ENCODE data around the gene SGTB. TPM values are rescaled to one million over a fixed set of nuclear protein-coding genes. Genes with fewer than 3 reads are reported as not detected.

Gene SGTB
- total RNA-seq, 6 experiments from 2014 or later = 1.9 to 5.0 (median 3.9) TPM

- no peak for DNase-seq
- ATAC-seq = no peak
- H3K4me3 ChIP-seq = no peak overlapping the region
- H3K36me3 ChIP-seq = peaks cover 0 to 7% (median 0%) of the 10 kb centered on the region in 4 donors
- H3K27me3 ChIP-seq = no peaks in the 10 kb centered on the region
- WGBS (ENCODE audit: insufficient coverage, low coverage, low lambda C conversion rate, missing lambda C conversion rate) = 93% methylated on average over 2 of the region's 2 CpGs
- no peaks in the 10 kb centered on the region for H3K9me3 ChIP-seq
- H3K4me1 ChIP-seq = no peaks in the 10 kb centered on the region
- no peak overlapping the region for H3K27ac ChIP-seq
- TF ChIP-seq, protein P1, sequence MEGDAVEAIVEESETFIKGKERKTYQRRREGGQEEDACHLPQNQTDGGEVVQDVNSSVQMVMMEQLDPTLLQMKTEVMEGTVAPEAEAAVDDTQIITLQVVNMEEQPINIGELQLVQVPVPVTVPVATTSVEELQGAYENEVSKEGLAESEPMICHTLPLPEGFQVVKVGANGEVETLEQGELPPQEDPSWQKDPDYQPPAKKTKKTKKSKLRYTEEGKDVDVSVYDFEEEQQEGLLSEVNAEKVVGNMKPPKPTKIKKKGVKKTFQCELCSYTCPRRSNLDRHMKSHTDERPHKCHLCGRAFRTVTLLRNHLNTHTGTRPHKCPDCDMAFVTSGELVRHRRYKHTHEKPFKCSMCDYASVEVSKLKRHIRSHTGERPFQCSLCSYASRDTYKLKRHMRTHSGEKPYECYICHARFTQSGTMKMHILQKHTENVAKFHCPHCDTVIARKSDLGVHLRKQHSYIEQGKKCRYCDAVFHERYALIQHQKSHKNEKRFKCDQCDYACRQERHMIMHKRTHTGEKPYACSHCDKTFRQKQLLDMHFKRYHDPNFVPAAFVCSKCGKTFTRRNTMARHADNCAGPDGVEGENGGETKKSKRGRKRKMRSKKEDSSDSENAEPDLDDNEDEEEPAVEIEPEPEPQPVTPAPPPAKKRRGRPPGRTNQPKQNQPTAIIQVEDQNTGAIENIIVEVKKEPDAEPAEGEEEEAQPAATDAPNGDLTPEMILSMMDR (IDR thresholded peaks at IDR 0.05) = no peak
- no peak for TF ChIP-seq POLR2A (IDR thresholded peaks at IDR 0.05)
- intact Hi-C loops (cut with DNase I) = no loop called here
Measured at GRCh38 chr5:65646938-65647337, 75.0 kb downstream of the SGTB start.

- ATAC-seq (no peak), DNase-seq (no peak)
- H3K36me3 ChIP-seq = peaks cover 0 to 23% (median 10%) of the 10 kb centered on the region in 4 donors
- TF ChIP-seq POLR2A (IDR thresholded peaks at IDR 0.05) = no peak
- TF ChIP-seq, protein P1 (IDR thresholded peaks at IDR 0.05) = no peak
- H3K4me1 ChIP-seq = no peaks in the 10 kb centered on the region
- no peaks in the 10 kb centered on the region for H3K27me3 ChIP-seq
- intact Hi-C loops (cut with DNase I) = no loop called here
- 90% methylated on average over 4 of the region's 4 CpGs for WGBS (ENCODE audit: insufficient coverage, low coverage, low lambda C conversion rate, missing lambda C conversion rate)
- H3K9me3 ChIP-seq = no peaks in the 10 kb centered on the region
- no peak overlapping the region for H3K27ac ChIP-seq
- no peak overlapping the region for H3K4me3 ChIP-seq
Measured at GRCh38 chr5:65640240-65640639, 81.7 kb downstream of the SGTB start.

DNA sequence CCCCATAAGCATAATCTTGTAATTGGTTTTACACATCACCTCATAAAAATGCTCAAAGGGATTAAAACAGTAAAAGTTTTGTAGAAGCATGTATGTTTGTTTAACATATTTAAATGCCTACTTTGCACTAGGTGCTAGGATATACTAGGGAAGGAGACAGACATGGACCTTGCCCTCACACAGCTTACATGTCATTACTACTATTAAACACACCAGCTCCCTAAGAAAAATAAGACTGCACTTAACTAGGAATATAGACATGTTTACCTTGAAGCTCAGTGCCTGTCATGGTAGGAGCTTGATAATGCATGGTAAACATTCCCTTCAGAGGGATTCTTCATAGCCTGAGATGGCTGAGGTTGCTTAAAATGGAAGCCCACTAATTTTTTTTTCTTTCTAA lies 90.9 kb downstream of the SGTB start:
- Histone ChIP-seq H3K9me3 (no peaks in the 10 kb centered on the region), H3K4me1 (peaks cover 0 to 3% (median 0%) of the 10 kb centered on the region in 4 donors), H3K36me3 (peaks cover 0 to 18% (median 3%) of the 10 kb centered on the region in 4 donors), H3K27me3 (no peaks in the 10 kb centered on the region), H3K4me3 (no peak overlapping the region), H3K27ac (no peak overlapping the region)
- no peak for DNase-seq
- intact Hi-C loops (cut with DNase I) = no loop called here
- no peak for ATAC-seq
- TF ChIP-seq POLR2A (IDR thresholded peaks at IDR 0.05) = no peak
- TF ChIP-seq, protein P1 (IDR thresholded peaks at IDR 0.05) = no peak

DNA sequence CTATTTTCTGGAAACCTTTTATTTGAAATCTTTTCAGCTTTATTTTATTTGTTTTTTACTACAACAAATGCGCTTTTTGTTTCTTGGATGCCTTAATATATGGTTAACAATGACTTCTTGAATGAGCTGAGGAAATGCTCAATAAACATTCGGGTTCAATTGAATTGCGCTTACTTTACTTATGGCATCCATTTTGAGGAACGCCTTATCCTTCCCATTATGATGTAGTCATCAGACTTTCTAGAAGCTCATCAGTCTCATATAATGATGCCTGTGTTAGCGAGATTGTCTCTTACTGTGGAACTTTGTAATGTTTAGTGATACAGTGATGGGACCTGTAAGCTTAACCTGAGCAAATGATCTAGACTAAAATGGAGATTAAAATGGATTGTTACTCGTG lies 96.2 kb downstream of the SGTB start:
- intact Hi-C loops (cut with DNase I) = no loop called here
- peak overlapping the region; percentile 71 to 91 (median 87) for H3K4me3 ChIP-seq
- ATAC-seq = no peak

More for the DNA sequence above, 96.2 kb downstream of the SGTB start:
- DNase-seq = no peak
- Histone ChIP-seq H3K27ac (peak overlapping the region in 1 of 3 donors; percentile 46), H3K9me3 (no peaks in the 10 kb centered on the region), H3K4me1 (peaks cover 0 to 23% (median 9%) of the 10 kb centered on the region in 4 donors), H3K27me3 (no peaks in the 10 kb centered on the region), H3K36me3 (peaks cover 0 to 10% (median 2%) of the 10 kb centered on the region in 4 donors)
- WGBS (ENCODE audit: insufficient coverage, low coverage, low lambda C conversion rate, missing lambda C conversion rate) = 63% methylated on average over 6 of the region's 6 CpGs
- no peak for TF ChIP-seq POLR2A (IDR thresholded peaks at IDR 0.05)
- TF ChIP-seq, protein P1 (IDR thresholded peaks at IDR 0.05) = no peak

Data from right lobe of liver (tissue), 6 donors.